Measurements from ENCODE around the gene DENND1B. TPM values are rescaled to one million over a fixed set of nuclear protein-coding genes. Genes with fewer than 3 reads are reported as not detected.
A peak's percentile ranks its signal among the peaks of the same experiment; 100 is the strongest.

The DENND1B gene
- polyA plus RNA-seq, 1 donor from 2014 or later: 12.4 TPM

DNA sequence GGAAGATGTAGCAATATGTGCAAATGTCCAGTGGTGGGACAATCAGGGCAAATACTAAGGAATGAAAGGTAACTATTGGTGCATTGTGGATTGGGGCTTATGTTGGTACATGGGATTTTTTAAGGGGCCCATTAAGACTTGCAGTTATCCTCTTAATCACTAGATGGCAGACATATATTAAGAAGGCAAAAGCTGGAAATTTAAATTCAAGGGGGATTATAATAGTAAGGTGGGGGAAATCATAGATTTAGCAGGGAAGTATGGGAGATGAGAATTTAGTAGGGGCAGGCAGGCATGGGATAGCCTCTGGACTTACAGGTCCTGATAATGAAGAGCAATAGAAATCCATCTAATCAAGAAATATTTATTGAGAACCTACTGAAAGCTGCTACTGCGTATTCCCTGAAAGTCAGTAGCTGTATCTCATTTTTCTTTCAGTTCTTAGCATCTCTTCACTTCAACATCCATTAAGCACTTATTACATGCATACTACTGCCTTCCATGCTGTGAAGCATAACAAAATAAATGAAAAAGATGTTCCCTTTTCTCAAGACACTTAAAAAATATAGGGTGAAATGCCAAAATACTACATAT is 255.4 kb downstream of the DENND1B start:
- H3K4me3 ChIP-seq (ENCODE audit: low read length): no peak overlapping the region
- H3K27me3 ChIP-seq (ENCODE audit: insufficient read depth, low read depth, low read length): no peaks in the 10 kb centered on the region
- H4K20me1 ChIP-seq (ENCODE audit: insufficient read depth): no peaks in the 10 kb centered on the region
- H3K9ac ChIP-seq (ENCODE audit: low read length): no peak overlapping the region
- H2AFZ ChIP-seq (ENCODE audit: low read depth, low read length): no peak overlapping the region
- H3F3A ChIP-seq (ENCODE audit: insufficient read depth, low read length, poor library complexity, severe bottlenecking): no peaks in the 10 kb centered on the region
- H3K9me3 ChIP-seq (ENCODE audit: low read length): no peaks in the 10 kb centered on the region
- H3K9me2 ChIP-seq (ENCODE audit: insufficient read depth, low read length): no peaks in the 10 kb centered on the region
- no peaks in the 10 kb centered on the region for H3K79me2 ChIP-seq (replicated peaks; ENCODE audit: insufficient read depth, low read length)
- H3K27ac ChIP-seq (ENCODE audit: low read length): no peak overlapping the region
- no peaks in the 10 kb centered on the region for H3K36me3 ChIP-seq (ENCODE audit: insufficient read depth, low read length)
- TF ChIP-seq SMC3 (conservative IDR thresholded peaks at IDR 0.05; ENCODE audit: poor library complexity) (peak; percentile 32), POLR2AphosphoS5 (IDR thresholded peaks at IDR 0.05) (no peak), MXI1 (conservative IDR thresholded peaks at IDR 0.05; ENCODE audit: poor library complexity, severe bottlenecking) (no peak), TAF1 (IDR thresholded peaks at IDR 0.05; ENCODE audit: low read depth) (no peak), CTCF (IDR thresholded peaks at IDR 0.05; ENCODE audit: poor library complexity, severe bottlenecking) (peak; percentile 37)
- H3K4me2 ChIP-seq (ENCODE audit: low read length): no peak overlapping the region

GRCh38 chr1:197515421-197515820 is 259.9 kb downstream of the DENND1B start:
- Histone ChIP-seq H3K4me3 (ENCODE audit: low read length) (no peak overlapping the region), H3K79me2 (replicated peaks; ENCODE audit: insufficient read depth, low read length) (no peaks in the 10 kb centered on the region), H3K27me3 (ENCODE audit: insufficient read depth, low read depth, low read length) (no peaks in the 10 kb centered on the region)

More at GRCh38 chr1:197515421-197515820, 259.9 kb downstream of the DENND1B start:
- no peak overlapping the region for H2AFZ ChIP-seq (ENCODE audit: low read depth, low read length)
- H3K9ac ChIP-seq (ENCODE audit: low read length): no peak overlapping the region
- H3K4me2 ChIP-seq (ENCODE audit: low read length): no peak overlapping the region
- H3K9me3 ChIP-seq (ENCODE audit: low read length): no peaks in the 10 kb centered on the region
- no peaks in the 10 kb centered on the region for H3K36me3 ChIP-seq (ENCODE audit: insufficient read depth, low read length)
- no peak overlapping the region for H3K27ac ChIP-seq (ENCODE audit: low read length)
- H3K9me2 ChIP-seq (ENCODE audit: insufficient read depth, low read length): no peaks in the 10 kb centered on the region
- H4K20me1 ChIP-seq (ENCODE audit: insufficient read depth): no peaks in the 10 kb centered on the region
- H3F3A ChIP-seq (ENCODE audit: insufficient read depth, low read length, poor library complexity, severe bottlenecking): no peaks in the 10 kb centered on the region
- TF ChIP-seq REST (IDR thresholded peaks at IDR 0.05; ENCODE audit: borderline replicate concordance): no peak
- TF ChIP-seq SMC3 (conservative IDR thresholded peaks at IDR 0.05; ENCODE audit: poor library complexity): no peak
- TF ChIP-seq EP300 (conservative IDR thresholded peaks at IDR 0.05; ENCODE audit: poor library complexity, severe bottlenecking): no peak
- TF ChIP-seq POLR2AphosphoS5 (IDR thresholded peaks at IDR 0.05): no peak
- no peak for TF ChIP-seq EZH2 (IDR thresholded peaks at IDR 0.05; ENCODE audit: borderline replicate concordance, insufficient read depth, low read length, poor library complexity, severe bottlenecking)
- TF ChIP-seq MXI1 (conservative IDR thresholded peaks at IDR 0.05; ENCODE audit: poor library complexity, severe bottlenecking): no peak
- no peak for TF ChIP-seq CTCF (IDR thresholded peaks at IDR 0.05; ENCODE audit: poor library complexity, severe bottlenecking)
- no peak for TF ChIP-seq TAF1 (IDR thresholded peaks at IDR 0.05; ENCODE audit: low read depth)
- TF ChIP-seq RAD21 (conservative IDR thresholded peaks at IDR 0.05): no peak

Data from neural cell (in vitro differentiated cells).